HL-60 (cell line): ENCODE measurements around the gene FAM216B.

Experiments
- CTCF ChIP-seq: IDR thresholded peaks from one replicate; pipeline ENCODE4 v1.5.1; 2011; ENCODE audit warnings: low read length, control low read depth, inconsistent platforms; ENCODE audit not compliant: insufficient read depth
- REST ChIP-seq: IDR thresholded peaks from 2 replicates; pipeline ENCODE4 v1.6.1; 2012; ENCODE audit warnings: low read depth; ENCODE audit not compliant: insufficient replicate concordance

GRCh38 chr13:42741914-42742313 lies 39.5 kb upstream of the FAM216B start:
- TF ChIP-seq CTCF (no peak), REST (no peak)
